Left lung (tissue), 10 donors: ENCODE data around the gene RRM1. TPM values are rescaled to one million over a fixed set of nuclear protein-coding genes. Genes with fewer than 3 reads are reported as not detected.
"Not testable (repeated sequence)": the region's sequence is repeated elsewhere in the genome, so short reads cannot be mapped to it uniquely, and the experiment has no call there.

Source experiments
- ATAC-seq: fragments of 200-7000 bp; cut with Tn5 transposase; one replicate; pipeline ENCODE4 v1.9.1; 2020; ENCODE audit warnings: moderate library complexity
- DNase-seq, 4 donors: peaks; one replicate each; pipeline ENCODE4 v3.0.0-alpha.2; 2013 to 2020
- H3K27ac ChIP-seq, 2 donors: fragments of 200-600 bp; sonication (generic) in 1 of 2; one replicate each; pipeline versions ENCODE4 v1.5.0 to v1.8.0; 2020 to 2021
- H3K27me3 ChIP-seq, 2 donors: fragments of 200-600 bp; sonication (generic) in 1 of 2; one replicate each; pipeline versions ENCODE4 v1.5.0 to v1.8.0; 2020 to 2021
- H3K36me3 ChIP-seq, 2 donors: fragments of 200-600 bp; sonication (generic) in 1 of 2; one replicate each; pipeline versions ENCODE4 v1.5.0 to v1.8.0; 2020 to 2021
- H3K4me1 ChIP-seq, 2 donors: fragments of 200-600 bp; one replicate each; pipeline ENCODE4 v1.8.0; 2021
- H3K4me3 ChIP-seq, 2 donors: fragments of 200-600 bp; sonication (generic) in 1 of 2; one replicate each; pipeline versions ENCODE4 v1.5.0 to v1.8.0; 2020 to 2021; ENCODE audit warnings: mild to moderate bottlenecking in 1 of 2
- H3K9me3 ChIP-seq, 2 donors: fragments of 200-600 bp; sonication (generic) in 1 of 2; one replicate each; pipeline versions ENCODE4 v1.5.0 to v1.8.0; 2020 to 2021
- intact Hi-C, 2 donors: fragments of 100-400 bp; cut with DNase I; formaldehyde crosslinking; loops; one replicate each; pipeline versions ENCODE4 v1.11.2 to v1.14.2; 2022
- polyA plus RNA-seq, 6 donors: library from polyadenylated mRNA; unstranded; fragments of 120-200 nt; gene quantifications; one replicate each; pipeline ENCODE4 v1.2.1, GENCODE V29; 2013; ENCODE audit not compliant: insufficient read length in 6 of 6
- total RNA-seq, 2 donors: library from RNA; stranded (reverse); fragmentation: NEBNext Ultra II Directional; extraction: Animal tissue kit (Norgen Biotek cat#: 25700); gene quantifications; one replicate each; pipeline ENCODE4 v1.2.1, GENCODE V29; 2021
- TF ChIP-seq, protein P1 (sequence below), 2 donors: fragments of 200-600 bp; sonication (generic) in 1 of 2; IDR thresholded peaks; one replicate each; pipeline versions ENCODE4 v1.5.0 to v1.8.0; 2021; ENCODE audit warnings: antibody characterized with exemption in 2 of 2
- donor health status: DM: no; HTN: yes; CAD: no.
- donor health status: DM: no; HTN: no; CAD: no.

RRM1 gene
- total and polyA plus RNA-seq, 8 donors, result 46.0 to 93.8 (median 60.9) TPM

DNA sequence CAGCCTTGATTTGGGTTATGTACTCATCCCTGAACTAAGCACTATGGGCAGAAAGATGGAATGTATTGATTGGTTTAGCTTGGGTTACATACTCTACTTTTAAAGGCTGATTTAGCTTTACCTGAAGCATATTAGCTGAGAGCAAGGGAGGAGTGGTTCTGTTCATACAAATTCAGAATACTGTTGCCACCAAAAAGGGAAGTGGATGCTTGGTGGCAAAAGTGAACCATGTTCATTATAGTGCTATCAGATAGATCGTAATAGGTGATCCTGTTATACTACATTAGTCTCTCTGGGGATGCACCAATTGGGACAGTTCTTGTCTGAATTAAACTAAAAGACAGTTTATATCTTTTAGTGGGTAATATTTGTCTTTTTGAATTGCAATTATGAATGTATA lies 44.5 kb upstream of the RRM1 start:
- TF ChIP-seq, protein P1, sequence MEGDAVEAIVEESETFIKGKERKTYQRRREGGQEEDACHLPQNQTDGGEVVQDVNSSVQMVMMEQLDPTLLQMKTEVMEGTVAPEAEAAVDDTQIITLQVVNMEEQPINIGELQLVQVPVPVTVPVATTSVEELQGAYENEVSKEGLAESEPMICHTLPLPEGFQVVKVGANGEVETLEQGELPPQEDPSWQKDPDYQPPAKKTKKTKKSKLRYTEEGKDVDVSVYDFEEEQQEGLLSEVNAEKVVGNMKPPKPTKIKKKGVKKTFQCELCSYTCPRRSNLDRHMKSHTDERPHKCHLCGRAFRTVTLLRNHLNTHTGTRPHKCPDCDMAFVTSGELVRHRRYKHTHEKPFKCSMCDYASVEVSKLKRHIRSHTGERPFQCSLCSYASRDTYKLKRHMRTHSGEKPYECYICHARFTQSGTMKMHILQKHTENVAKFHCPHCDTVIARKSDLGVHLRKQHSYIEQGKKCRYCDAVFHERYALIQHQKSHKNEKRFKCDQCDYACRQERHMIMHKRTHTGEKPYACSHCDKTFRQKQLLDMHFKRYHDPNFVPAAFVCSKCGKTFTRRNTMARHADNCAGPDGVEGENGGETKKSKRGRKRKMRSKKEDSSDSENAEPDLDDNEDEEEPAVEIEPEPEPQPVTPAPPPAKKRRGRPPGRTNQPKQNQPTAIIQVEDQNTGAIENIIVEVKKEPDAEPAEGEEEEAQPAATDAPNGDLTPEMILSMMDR (IDR thresholded peaks at IDR 0.05), result no peak
- Histone ChIP-seq H3K9me3 (no peaks in the 10 kb centered on the region), H3K36me3 (no peaks in the 10 kb centered on the region), H3K4me3 (no peak overlapping the region), H3K27me3 (no peaks in the 10 kb centered on the region), H3K27ac (no peak overlapping the region), H3K4me1 (peaks cover 0 to 8% of the 10 kb centered on the region in 2 donors)
- no peak for ATAC-seq
- intact Hi-C loops, result no loop called here
- no peak for DNase-seq

DNA sequence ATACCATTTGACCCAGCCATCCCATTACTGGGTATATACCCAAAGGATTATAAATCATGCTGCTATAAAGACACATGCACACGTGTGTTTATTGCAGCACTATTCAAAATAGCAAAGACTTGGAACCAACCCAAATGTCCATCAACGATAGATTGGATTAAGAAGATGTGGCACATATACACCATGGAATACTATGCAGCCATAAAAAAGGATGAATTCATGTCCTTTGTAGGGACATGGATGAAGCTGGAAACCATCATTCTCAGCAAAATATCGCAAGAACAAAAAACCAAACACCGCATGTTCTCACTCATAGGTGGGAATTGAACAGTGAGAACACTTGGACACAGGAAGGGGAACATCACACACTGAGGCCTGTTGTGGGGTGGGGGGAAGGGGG lies 41.4 kb upstream of the RRM1 start:
- H3K4me1 ChIP-seq, result peaks cover 0 to 13% of the 10 kb centered on the region in 2 donors
- H3K27me3 ChIP-seq, H3K27ac ChIP-seq, intact Hi-C loops, H3K9me3 ChIP-seq, H3K4me3 ChIP-seq, DNase-seq, ATAC-seq: not testable (repeated sequence)
- peaks cover 0 to 12% of the 10 kb centered on the region in 2 donors for H3K36me3 ChIP-seq

DNA sequence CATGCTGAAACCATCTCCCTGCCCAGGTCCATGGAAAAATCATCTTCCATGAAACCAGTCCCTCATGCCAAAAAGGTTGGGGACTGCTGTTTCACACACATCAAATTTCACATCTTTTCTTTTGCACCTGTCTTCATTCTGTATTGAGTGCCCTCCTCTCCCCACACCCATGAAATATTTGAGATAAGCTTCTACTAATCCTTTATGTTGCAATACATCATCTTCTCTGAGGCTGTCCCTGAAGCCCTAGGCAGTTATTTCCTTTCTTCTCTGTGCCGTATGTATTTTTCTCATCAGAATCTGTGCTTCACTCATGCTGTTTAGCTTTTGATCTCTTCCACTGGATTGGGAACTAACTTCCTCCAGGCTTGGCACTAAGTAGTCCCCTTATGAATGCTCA lies 40.0 kb upstream of the RRM1 start:
- DNase-seq (no peak), ATAC-seq (no peak)
- H3K4me3 ChIP-seq, result no peak overlapping the region
- no peak overlapping the region for H3K27ac ChIP-seq
- intact Hi-C loops, result no loop called here
- no peaks in the 10 kb centered on the region for H3K27me3 ChIP-seq
- H3K36me3 ChIP-seq, result peaks cover 0 to 20% of the 10 kb centered on the region in 2 donors
- TF ChIP-seq, protein P1 (IDR thresholded peaks at IDR 0.05), result no peak
- H3K4me1 ChIP-seq, result peaks cover 0 to 20% of the 10 kb centered on the region in 2 donors
- no peaks in the 10 kb centered on the region for H3K9me3 ChIP-seq

DNA sequence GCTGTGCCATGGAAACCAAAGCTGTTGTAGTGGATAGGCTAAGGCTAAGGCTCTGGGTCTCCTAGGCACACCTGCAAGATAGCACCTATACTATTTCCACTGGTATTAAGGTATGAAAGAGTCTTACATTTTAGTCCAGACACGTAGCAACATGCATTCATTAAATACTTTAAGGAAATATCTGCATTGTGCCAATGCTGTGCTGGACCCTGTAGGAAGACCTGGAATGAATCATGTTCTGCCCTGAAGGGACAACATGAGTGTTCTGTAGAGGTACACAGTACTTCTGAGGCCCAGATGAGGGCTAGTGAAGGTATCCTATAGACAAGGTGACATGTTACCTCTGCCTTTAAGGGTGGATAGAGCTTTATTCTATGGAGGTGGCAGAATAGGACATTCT lies 35.2 kb upstream of the RRM1 start:
- intact Hi-C loops, result no loop called here
- no peak for DNase-seq
- no peak for ATAC-seq
- no peaks in the 10 kb centered on the region for H3K9me3 ChIP-seq
- no peak overlapping the region for H3K27ac ChIP-seq
- TF ChIP-seq, protein P1 (IDR thresholded peaks at IDR 0.05), result no peak
- H3K36me3 ChIP-seq, result peaks cover 0 to 38% of the 10 kb centered on the region in 2 donors
- no peak overlapping the region for H3K4me3 ChIP-seq
- H3K4me1 ChIP-seq, result peaks cover 0 to 14% of the 10 kb centered on the region in 2 donors
- no peaks in the 10 kb centered on the region for H3K27me3 ChIP-seq

DNA sequence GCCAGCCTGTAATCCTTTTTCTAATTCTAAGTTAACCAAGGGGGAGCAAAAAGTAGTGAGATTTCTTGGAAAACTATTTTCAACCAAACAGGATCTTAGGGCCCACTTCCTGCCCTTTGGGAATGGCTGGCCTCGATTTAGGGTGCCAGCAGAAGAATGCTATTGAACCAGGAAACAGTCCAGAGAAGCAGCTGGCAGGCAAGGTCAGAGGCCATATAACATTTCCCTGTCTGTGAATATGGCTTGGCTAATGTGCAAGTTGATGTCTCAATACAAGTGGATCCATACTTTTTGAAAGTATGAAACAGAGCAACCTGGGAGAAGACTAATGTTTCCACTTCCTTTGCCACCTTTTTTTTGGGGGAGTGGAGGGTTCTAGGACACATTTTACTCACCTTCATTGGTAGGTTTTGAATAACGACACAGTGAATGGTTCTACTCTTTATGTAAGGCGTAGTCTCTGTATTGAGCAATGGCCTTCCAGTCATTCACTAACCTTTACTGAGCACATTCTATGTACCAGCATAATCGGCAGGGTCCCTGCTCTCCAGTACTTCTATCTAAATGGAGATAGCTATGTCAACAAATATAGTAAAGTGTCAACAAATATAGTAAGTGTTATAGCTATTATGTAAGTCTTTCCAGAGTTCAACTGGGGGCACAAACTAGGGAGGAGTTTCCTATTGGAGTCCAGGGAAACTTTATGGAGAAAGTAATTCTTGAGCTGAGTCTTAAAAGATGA lies 34.2 kb upstream of the RRM1 start:
- no peak for ATAC-seq
- no peaks in the 10 kb centered on the region for H3K27me3 ChIP-seq
- TF ChIP-seq, protein P1 (IDR thresholded peaks at IDR 0.05), result no peak
- no peak for DNase-seq
- no peak overlapping the region for H3K27ac ChIP-seq
- H3K4me1 ChIP-seq, result peaks cover 0 to 14% of the 10 kb centered on the region in 2 donors
- no peaks in the 10 kb centered on the region for H3K9me3 ChIP-seq
- H3K36me3 ChIP-seq, result peaks cover 0 to 38% of the 10 kb centered on the region in 2 donors
- no peak overlapping the region for H3K4me3 ChIP-seq
- intact Hi-C loops, result no loop called here

DNA sequence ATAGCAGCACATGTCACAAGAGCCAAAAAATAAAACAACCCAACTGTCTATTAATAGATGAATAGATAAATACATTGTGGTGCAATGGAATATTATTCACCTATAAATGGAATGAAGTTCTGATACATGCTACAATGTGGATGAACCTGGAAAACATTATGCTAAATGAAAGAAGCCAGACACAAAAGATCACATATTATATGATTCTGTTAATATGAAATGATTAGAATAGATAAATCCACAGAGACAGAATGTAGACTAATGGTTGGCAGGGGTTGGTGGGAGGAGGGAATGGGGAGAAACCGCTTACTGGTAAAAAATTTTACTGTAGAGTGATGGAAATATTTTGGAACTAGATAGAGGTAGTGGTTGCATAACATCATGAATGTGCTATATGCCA lies 32.9 kb upstream of the RRM1 start:
- H3K9me3 ChIP-seq, result no peaks in the 10 kb centered on the region
- TF ChIP-seq, protein P1 (IDR thresholded peaks at IDR 0.05), result no peak
- H3K4me1 ChIP-seq, result peaks cover 0 to 21% of the 10 kb centered on the region in 2 donors
- intact Hi-C loops, result no loop called here
- no peak for DNase-seq
- H3K27ac ChIP-seq, result no peak overlapping the region
- H3K27me3 ChIP-seq, result no peaks in the 10 kb centered on the region
- ATAC-seq, result no peak
- no peak overlapping the region for H3K4me3 ChIP-seq
- peaks cover 0 to 28% of the 10 kb centered on the region in 2 donors for H3K36me3 ChIP-seq
